Glomerular endothelial cell (primary cell): ENCODE data around the gene IDS. TPM values are rescaled to one million over a fixed set of nuclear protein-coding genes. Genes with fewer than 3 reads are reported as not detected.
"Not testable (repeated sequence)": the region's sequence is repeated elsewhere in the genome, so short reads cannot be mapped to it uniquely, and the experiment has no call there.

ENCODE experiments used
- DNase-seq: peaks from one replicate; pipeline ENCODE4 v3.0.0-alpha.2; 2011; ENCODE audit warnings: low read depth, low spot score; ENCODE audit errors: extremely low read depth
- total RNA-seq: library from RNA; depleted of rRNA; stranded (reverse); fragments of >200 nt; gene quantifications from 2 replicates; pipeline ENCODE4 v1.2.3, GENCODE V29; 2015

The IDS gene
- total RNA-seq, 1 donor from 2014 or later, result 46.6 TPM

DNA sequence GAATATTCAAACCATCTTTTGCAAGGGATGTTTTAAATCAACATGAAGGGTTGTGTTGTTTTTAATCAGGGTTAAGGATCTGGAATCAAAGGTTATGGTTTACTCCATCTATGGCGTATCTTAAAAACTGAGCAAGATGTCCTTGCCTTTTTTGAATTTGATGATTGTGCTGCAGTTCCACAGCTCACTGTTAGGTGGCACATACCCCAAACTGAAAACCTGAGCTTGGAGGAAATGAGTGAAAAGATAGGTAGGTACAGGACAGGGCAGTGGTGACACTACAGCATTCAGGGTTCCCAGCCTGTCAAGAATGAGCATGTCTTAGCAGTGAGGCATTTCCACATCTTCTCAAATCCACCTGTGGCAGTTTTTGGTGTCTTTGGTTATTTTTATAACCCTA is 22.6 kb upstream of the IDS start:
- no peak for DNase-seq

DNA sequence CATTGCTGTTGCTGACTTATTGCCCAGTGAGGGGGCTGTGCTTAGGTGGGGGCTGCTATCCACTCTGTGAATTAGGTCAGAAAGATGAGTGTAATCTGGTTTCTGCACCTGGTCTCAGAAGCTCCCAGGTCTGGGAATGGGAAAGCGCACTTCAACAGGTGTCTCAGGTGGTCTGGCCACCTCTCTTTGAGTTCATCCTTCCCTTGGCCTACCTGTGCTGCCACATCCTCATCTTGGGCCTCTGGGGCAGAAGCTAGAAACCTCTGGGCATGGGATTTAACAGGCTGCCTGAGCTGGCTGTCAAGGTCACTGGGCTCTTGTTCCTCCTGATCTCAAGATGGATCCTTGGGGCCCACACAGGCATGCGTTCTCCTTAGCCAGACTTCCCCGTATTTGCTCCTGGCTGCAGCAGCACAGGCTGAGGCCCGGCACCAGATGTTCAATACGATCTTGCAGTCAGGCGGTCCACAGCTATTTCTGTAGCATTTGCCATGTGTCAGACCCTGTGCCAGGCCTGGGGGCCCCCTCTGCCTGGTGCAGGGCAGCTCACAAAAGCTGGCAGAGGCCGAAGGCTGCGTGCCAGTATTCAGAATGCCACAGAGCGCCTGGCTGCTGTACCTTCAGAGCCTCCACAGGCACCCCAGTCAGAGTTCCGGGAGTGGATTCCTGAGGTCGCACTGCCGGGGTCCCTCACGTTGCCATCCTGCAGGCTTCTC is 21.4 kb upstream of the IDS start:
- DNase-seq, result not testable (repeated sequence)

DNA sequence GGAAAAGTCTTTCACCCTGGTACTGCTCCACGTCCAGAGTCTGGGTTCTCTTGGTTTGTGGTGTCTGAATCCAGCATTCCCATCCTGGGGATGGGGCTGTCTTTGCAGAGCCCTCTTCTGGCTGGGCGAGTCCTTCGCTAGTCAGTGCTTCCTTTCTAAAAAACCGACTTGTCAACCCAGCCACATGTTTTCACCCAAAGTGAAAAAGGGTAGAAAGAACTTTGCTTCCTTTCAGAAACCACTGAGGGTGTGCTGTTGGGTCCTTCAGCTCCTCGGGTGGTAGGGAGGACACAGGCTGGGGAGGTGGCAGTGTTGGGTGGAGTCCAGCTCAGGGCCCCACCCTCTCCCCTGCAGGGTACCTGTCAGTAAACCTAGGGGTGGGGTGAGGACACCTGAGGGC is 20.8 kb upstream of the IDS start:
- not testable (repeated sequence) for DNase-seq

DNA sequence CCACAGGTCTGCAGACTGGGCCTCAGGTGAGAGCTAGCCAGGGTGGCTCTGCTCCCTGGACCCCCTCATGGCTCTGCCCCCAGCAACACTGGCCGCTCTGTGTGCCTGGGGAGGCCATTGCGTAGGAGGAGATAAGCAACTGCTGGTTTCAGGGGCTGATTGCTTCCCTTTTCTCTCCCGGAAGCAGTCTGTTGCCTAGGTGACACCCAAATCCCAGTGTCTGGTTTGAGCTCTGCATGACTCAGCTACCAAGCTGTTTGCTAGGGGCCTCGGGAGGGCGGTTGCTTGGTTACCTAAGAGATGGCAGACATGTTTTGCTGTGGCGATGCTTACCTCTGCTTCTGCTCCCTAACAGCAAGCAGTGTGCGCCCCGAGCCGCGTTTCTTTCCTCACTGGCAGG is 20.3 kb upstream of the IDS start:
- DNase-seq, result not testable (repeated sequence)

DNA sequence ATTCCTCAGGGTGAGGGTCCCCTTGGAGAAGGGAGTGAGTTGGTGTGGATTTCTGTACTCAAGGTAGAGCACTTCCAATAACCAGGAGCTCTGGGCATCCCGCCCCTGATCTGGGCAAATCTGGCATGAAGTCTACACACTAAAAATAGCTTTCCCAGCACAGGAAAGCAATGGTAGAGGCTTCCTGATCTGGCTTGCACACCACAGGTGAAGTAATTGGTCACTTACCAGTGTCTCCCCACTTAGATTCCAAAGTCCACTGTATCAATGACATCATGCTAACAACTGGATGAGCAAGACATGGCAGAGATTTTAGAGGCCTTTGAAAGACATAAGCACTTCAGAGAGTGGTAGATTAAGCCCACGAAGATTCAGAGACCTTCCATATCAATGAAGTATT is 17.8 kb upstream of the IDS start:
- no peak for DNase-seq

DNA sequence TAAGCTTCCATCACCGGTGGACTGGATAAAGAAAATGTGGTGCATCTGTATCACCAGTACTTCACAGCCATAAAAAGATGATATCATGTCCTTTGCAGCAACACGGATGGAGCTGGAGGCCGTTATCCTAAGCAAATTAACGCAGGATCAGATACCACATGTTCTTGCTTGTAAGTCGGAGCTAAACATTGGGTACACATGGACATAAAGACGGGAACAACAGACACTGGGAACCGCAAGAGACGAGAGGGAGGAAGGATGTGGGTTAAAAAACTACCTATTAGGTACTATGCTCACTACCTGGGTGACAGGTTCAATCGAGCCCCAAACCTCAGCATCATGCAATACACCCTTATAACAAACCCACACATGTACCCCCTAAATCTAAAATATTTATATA is 16.3 kb upstream of the IDS start:
- no peak for DNase-seq

DNA sequence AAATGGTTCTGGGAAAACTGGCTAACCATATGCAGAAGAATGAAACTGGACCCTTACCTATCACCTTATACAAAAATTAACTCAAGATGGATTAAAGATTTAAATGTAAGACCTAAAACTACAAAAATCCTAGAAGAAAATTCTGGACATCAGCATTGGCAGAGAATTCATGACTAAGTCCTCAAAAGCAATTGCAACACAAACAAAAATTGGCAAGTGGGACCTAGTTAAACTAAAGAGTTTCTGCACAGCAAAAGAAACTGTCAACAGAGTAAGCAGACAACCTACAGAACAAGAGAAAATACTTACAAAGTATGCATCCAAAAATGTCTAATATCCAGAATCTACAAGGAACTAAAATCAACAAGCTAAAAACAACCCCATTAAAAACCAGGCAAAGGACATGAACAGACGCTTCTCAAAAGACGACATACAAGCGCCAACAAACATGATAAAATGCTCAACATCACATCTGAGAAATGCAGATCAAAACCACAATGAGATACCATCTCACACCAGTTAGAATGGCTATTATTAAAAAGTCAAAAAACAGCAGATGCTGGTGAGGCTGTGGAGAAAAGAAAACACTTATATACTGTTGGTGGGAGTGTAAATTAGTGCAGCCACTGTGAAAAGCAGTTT is 15.7 kb upstream of the IDS start:
- not testable (repeated sequence) for DNase-seq

DNA sequence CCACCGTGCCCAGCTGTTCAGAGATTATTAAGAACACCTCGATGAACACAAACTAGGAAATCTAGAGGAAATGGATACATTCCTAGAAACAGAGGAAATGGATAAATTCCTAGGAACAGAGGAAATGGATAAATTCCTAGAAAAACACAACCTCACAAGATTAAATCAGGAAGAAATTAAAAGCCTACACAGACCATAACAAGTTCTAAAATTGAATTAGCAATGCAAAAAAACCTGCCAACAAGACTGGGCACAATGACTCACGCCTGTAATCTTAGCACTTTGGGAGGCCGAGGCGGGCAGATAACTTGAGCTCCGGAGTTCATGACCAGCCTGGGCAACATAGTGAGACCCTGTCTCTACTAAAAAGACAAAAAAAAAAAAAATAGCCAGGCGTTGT is 13.1 kb upstream of the IDS start:
- no peak for DNase-seq

DNA sequence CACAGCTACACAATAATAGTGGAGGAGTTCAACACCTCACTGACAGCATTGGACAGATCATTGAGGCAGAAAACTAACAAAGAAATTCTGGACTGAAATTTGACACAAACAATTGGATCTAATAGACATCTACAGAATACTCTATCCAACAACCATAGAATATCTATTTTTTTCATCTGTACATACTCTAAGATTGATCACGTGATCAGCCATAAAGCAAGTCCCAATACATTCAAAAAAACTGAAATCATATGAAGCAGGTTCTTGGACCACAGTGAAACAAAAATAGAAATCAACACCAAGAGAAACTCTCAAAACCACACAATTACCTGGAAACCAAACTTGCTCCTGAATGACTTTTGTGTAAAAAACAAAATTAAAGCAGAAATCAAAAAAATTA is 12.2 kb upstream of the IDS start:
- DNase-seq, result no peak

DNA sequence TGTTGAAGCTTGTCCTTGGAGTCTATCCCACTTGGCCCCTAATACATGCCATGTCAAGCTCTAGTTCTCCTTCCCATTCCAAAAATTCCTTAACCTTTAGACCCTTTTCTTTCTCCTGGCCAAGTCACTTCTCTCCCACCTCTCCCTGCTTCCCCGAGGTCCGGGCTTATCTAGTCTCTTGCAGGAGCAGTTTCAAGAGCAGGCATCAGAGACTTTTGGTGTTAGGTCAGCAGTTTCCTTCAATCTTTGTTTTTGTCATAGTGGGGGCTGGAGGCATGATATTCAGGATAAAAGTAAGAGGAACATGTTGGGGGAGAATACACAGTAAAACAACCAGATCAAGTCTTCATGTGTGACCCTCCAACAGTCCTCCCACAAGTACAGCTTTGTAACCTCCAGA is 11.5 kb upstream of the IDS start:
- no peak for DNase-seq

DNA sequence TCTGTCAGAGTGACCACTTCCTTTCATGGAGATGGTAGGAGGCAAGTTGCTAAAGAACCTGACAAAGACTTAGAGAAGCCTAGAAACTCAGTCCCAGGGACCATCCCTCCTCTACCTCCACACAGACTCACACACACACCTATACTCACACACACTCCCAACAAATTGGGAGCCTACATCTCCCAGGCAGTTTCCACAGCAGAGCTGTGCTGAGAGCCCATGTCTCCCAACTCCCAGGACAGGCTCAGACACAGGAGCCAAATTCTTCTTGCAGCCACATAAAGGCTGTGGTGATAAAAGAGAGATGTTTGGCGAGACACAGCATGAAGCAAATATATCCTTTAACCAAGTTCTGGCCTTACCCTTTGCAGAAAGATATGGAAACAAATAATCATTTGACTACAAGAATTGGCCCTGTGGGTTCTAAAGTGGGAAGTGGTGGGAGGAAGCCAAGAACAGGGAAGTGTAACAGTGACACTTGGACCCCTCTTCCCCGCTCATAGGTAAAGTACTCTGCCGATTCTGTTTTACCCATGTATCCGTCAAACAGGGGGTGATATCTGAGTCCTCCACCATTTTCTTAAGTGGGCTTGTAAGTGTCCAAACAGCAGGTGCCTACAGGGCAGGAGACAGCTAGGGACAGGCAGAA is 11.0 kb upstream of the IDS start:
- DNase-seq, result no peak

DNA sequence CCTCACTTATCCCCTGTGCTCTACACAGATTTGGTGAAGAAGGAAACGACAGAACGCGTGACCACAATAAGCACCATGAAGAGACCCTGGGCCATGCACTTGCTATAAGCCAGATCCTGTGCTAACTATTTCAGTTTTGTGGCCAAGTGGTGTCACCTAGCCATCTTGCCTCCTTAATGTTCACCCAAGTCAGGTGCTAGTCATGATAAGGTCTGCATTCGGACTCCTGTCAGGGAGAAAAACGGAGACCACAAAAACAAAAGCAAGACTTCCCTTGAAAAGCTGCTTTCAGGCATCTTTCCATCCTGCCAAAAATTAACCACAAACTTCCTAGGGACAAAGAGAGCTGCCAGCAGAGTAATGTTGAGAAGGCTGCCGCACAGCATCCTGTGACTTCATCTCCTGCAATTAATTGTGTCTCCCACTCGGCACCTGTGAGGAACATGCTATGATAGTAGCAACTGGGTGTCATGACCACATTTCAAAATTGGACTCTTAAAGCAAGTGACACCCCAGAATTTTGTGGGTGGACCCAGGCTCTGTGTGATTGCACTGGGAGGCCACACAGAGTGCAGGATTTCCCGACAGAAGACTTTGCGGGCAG is 8.8 kb upstream of the IDS start:
- no peak for DNase-seq

DNA sequence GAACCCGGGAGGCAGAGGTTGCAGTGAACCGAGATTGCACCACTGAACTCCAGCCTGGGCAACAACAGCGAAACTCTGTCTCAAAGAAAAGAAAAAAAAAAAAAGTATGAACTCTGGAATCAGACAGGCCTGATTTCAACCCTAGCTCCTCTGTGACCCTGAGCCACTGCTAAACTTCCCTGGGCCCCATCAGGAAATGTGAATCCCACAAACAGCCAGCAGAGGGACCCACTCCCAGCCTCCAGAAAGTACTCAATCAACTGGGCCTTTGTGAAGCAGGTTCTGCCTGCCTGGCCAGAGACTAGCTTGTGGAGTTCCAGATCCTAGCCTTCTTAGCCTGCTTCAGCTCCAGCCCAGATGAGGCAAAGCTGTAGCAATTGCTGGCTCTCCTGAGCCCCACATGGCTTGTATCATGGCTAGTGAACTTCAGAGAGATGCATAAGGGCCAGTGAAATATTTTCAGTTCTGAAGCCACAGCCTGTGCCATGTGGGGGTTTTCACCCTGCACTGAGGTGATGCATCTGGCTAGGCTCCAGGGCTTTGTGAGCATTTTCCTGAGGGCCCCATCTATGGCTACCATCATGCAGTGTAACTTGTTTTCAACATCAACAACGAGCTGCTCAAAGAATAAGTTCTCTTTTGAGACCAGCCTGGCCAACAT is 7.2 kb upstream of the IDS start:
- DNase-seq, result no peak

DNA sequence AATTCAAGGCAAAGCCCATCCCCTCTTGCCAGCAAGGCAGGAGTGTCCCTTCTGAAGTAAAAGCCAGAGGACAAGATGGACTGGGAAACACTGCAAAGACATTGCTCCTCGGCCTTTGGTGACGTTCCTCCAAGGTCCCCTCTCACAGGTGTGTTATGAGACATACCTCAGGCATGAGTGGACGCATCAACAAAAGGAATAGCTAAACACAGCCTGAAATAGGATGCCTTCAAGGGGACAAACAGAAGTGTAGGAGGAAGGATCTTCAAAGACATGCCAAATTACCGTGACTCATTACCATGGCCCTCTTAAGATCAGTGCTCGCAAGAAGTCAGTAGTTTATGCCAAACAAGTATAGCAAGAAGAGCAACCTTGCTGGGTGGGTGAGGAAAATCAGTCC is 6.0 kb upstream of the IDS start:
- no peak for DNase-seq

DNA sequence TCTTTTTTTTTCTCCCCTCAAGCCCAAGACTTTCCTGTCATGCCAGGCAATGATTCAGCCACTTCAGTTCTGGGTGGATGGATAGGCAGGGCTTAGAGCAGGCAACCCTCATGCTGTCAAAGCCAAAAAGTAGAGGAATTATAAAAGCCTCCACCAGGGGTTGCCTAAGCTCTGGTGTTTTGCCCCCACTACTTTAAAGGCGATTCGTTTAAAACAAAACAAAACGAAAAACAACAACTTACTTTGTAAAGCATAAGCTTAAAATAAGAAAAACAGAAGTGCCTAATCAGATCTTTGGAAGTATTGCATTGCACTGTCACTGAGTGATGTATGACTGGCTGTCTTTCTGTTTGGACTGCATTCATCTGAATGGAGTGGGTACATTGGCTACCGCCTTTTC is 5.3 kb upstream of the IDS start:
- no peak for DNase-seq

DNA sequence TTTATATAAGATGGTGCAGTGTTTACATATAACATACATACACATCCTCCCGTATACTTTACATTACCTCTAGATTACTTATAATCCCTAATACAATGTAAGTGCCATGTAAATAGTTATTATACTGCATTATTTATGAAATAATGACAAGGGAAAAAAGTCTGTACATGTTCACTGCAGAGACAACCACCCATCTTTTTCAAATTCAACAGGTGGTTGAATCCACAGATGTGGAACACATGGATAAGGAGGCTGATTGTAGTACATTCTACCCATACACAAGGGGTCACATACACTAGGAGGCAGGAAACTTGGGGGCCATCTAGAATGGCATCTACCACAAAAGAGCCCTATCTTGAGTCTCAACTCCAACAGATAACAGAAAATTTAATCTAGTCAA is 3.4 kb upstream of the IDS start:
- no peak for DNase-seq

DNA sequence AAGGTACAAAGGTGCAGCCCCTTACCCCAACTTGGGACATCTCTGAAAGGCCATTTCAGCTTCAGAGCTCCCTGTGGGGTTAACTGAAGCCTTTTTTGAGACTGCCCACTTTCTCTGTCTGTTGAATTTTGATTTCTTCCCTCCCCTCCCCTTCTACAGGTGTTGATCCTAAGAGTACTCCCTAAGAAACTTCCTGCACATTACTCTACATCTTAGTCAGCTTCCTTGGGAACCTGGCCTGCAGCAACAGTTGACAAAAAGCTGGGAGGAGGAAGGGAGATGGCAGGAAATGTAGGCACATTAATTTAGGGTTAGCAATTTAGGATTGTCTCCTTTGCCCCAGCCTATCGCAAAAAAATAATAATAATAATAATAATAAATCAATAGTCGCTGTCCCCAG is 1.2 kb upstream of the IDS start:
- DNase-seq, result no peak

DNA sequence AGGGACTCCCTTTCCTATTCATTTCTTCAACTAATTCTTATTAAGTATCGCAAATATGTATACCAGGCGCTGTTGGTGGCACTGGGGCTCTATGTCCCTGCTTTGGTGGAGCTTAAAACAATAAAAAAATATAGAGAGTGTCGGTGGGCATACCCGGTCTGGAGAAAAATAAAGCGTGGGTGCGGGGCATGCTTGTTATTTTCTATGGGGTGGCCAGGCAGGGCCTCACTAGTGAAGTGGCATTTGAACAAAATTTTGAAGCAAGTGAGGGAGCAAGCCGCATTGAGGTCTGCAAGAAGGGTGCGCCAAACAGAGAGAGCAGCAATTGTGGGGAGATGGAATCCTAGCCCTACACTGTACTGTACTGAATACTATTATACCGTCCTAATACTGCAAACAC is 565 bp upstream of the IDS start:
- DNase-seq, result no peak

DNA sequence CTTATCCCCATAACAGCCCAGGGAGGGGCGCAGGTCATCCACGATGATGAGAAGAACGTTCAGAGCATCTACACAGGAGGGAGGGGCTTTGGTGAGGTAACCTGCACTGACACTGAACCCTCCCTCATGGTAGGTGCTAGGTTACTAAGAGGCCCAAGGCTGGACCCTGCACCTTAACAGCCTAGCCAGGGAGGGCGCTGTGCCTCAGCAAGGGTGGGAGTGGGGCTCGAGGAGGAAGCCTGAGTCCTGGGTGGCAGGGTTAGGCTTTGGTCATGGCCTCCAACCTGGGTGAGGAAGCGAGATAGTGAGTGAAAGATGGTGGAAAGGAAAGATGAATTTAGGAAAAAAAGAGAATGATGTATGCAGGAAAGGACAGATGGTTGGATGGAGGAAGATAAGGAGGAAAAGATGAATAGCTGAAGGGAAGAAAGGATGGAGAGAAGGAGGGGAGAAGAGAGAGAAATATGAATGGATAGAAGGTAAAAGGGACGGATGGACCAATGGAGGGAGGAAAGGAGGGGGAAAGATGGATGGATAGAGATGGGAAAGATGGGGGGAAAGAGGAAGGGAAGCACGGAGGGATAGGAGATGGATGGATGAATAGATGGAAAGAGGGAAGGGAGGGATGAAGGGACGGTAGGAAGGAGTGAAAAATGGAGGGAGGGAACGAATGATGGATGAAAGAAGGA is 736 bp downstream of the IDS start:
- DNase-seq, result no peak

DNA sequence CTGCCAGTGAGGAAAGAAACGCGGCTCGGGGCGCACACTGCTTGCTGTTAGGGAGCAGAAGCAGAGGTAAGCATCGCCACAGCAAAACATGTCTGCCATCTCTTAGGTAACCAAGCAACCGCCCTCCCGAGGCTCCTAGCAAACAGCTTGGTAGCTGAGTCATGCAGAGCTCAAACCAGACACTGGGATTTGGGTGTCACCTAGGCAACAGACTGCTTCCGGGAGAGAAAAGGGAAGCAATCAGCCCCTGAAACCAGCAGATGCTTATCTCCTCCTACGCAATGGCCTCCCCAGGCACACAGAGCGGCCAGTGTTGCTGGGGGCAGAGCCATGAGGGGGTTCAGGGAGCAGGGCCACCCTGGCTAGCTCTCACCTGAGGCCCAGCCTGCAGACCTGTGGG is 1.7 kb downstream of the IDS start:
- DNase-seq, result not testable (repeated sequence)

DNA sequence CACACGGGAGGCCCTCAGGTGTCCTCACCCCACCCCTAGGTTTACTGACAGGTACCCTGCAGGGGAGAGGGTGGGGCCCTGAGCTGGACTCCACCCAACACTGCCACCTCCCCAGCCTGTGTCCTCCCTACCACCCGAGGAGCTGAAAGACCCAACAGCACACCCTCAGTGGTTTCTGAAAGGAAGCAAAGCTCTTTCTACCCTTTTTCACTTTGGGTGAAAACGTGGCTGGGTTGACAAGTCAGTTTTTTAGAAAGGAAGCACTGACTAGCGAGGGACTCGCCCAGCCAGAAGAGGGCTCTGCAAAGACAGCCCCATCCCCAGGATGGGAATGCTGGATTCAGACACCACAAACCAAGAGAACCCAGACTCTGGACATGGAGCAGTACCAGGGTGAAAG is 2.2 kb downstream of the IDS start:
- not testable (repeated sequence) for DNase-seq
